ENCODE results near the gene TNNI3K. TPM values are rescaled to one million over a fixed set of nuclear protein-coding genes. Genes with fewer than 3 reads are reported as not detected.

Gene TNNI3K
- polyA plus RNA-seq, 1 experiment = 1.1 TPM

- CTCF ChIA-PET = interaction anchor here (2.6 kb wide), 1 partner anchor 13 kb away, joined by 12 read pairs; no protein-coding TSS in a partner anchor
- POLR2A ChIA-PET = no interaction called here
- no peak for DNase-seq (ENCODE audit: low read depth, low spot score)
- TF ChIP-seq CTCF (IDR thresholded peaks at IDR 0.05; ENCODE audit: low read depth, low read length) = no peak
- no peaks in the 10 kb centered on the region for H3K9me3 ChIP-seq (ENCODE audit: control insufficient read depth, insufficient read depth, low read length)
- no peak overlapping the region for H3K27ac ChIP-seq (ENCODE audit: low read depth, low read length)
- H3K27me3 ChIP-seq (ENCODE audit: control insufficient read depth, insufficient read depth, low read length) = no peaks in the 10 kb centered on the region
- H3K4me3 ChIP-seq (ENCODE audit: low read depth, low read length) = no peak overlapping the region
Observed at GRCh38 chr1:74481607-74482006, 246.4 kb downstream of the TNNI3K start.

- CTCF ChIA-PET = interaction anchor here (1.8 kb wide), 1 partner anchor 17 kb away, joined by 6 read pairs; no protein-coding TSS in a partner anchor
- DNase-seq (ENCODE audit: low read depth, low spot score) = no peak
Observed at GRCh38 chr1:74485622-74486021, 250.4 kb downstream of the TNNI3K start.

GRCh38 chr1:74486036-74486435 is 250.8 kb downstream of the TNNI3K start:
- CTCF ChIA-PET = no interaction called here
- Histone ChIP-seq H3K27ac (ENCODE audit: low read depth, low read length) (no peak overlapping the region), H3K27me3 (ENCODE audit: control insufficient read depth, insufficient read depth, low read length) (no peaks in the 10 kb centered on the region), H3K4me3 (ENCODE audit: low read depth, low read length) (no peak overlapping the region), H3K9me3 (ENCODE audit: control insufficient read depth, insufficient read depth, low read length) (no peaks in the 10 kb centered on the region)
- no peak for TF ChIP-seq CTCF (IDR thresholded peaks at IDR 0.05; ENCODE audit: low read depth, low read length)
- no peak for DNase-seq (ENCODE audit: low read depth, low spot score)
- POLR2A ChIA-PET = no interaction called here

More at GRCh38 chr1:74485622-74486021, 250.4 kb downstream of the TNNI3K start:
- Histone ChIP-seq H3K27me3 (ENCODE audit: control insufficient read depth, insufficient read depth, low read length) (no peaks in the 10 kb centered on the region), H3K4me3 (ENCODE audit: low read depth, low read length) (no peak overlapping the region), H3K9me3 (ENCODE audit: control insufficient read depth, insufficient read depth, low read length) (no peaks in the 10 kb centered on the region), H3K27ac (ENCODE audit: low read depth, low read length) (no peak overlapping the region)
- POLR2A ChIA-PET = no interaction called here
- TF ChIP-seq CTCF (IDR thresholded peaks at IDR 0.05; ENCODE audit: low read depth, low read length) = no peak

- POLR2A ChIA-PET = no interaction called here
- TF ChIP-seq CTCF (IDR thresholded peaks at IDR 0.05; ENCODE audit: low read depth, low read length) = no peak
- DNase-seq (ENCODE audit: low read depth, low spot score) = no peak
- Histone ChIP-seq H3K4me3 (ENCODE audit: low read depth, low read length) (no peak overlapping the region), H3K9me3 (ENCODE audit: control insufficient read depth, insufficient read depth, low read length) (no peaks in the 10 kb centered on the region), H3K27me3 (ENCODE audit: control insufficient read depth, insufficient read depth, low read length) (no peaks in the 10 kb centered on the region), H3K27ac (ENCODE audit: low read depth, low read length) (no peak overlapping the region)
- CTCF ChIA-PET = no interaction called here
Observed at GRCh38 chr1:74496669-74497068, 261.5 kb downstream of the TNNI3K start.

GRCh38 chr1:74498901-74499300 is 263.7 kb downstream of the TNNI3K start:
- DNase-seq (ENCODE audit: low read depth, low spot score) = no peak
- no peaks in the 10 kb centered on the region for H3K9me3 ChIP-seq (ENCODE audit: control insufficient read depth, insufficient read depth, low read length)
- no peaks in the 10 kb centered on the region for H3K27me3 ChIP-seq (ENCODE audit: control insufficient read depth, insufficient read depth, low read length)
- ChIA-PET POLR2A (no interaction called here), CTCF (no interaction called here)
- TF ChIP-seq CTCF (IDR thresholded peaks at IDR 0.05; ENCODE audit: low read depth, low read length) = no peak
- no peak overlapping the region for H3K27ac ChIP-seq (ENCODE audit: low read depth, low read length)
- H3K4me3 ChIP-seq (ENCODE audit: low read depth, low read length) = no peak overlapping the region
